Testis (tissue), 5 donors: Measurements from ENCODE around the gene SOX18. TPM values are rescaled to one million over a fixed set of nuclear protein-coding genes. Genes with fewer than 3 reads are reported as not detected.

ENCODE experiments used
- DNase-seq: peaks from one replicate; pipeline ENCODE4 v3.0.0-alpha.2; 2019
- H3K27ac ChIP-seq, 2 donors: fragments of 200-600 bp; sonication (generic); one replicate each; pipeline ENCODE4 v1.5.1; 2019
- H3K27me3 ChIP-seq: fragments of 200-600 bp; sonication (generic); one replicate; pipeline ENCODE4 v1.5.1; 2019
- H3K36me3 ChIP-seq: fragments of 200-600 bp; sonication (generic); one replicate; pipeline ENCODE4 v1.5.1; 2017; ENCODE audit warnings: low read depth; ENCODE audit errors: missing control alignments
- H3K4me1 ChIP-seq: fragments of 200-600 bp; sonication (generic); one replicate; pipeline ENCODE4 v1.5.1; 2019
- H3K4me3 ChIP-seq, 2 donors: fragments of 200-600 bp; sonication (generic); one replicate each; pipeline ENCODE4 v1.5.1; 2017 to 2019
- H3K9me3 ChIP-seq: fragments of 200-600 bp; sonication (generic); one replicate; pipeline ENCODE4 v1.5.1; 2017
- POLR2A ChIP-seq: fragments of 450-650 bp; IDR thresholded peaks from one replicate; pipeline ENCODE4 v1.6.1; 2017; ENCODE audit warnings: antibody characterized with exemption, mild to moderate bottlenecking, moderate library complexity
- WGBS, 2 donors: methylation state at CpG; one replicate each; pipeline ENCODE4 v1.1.5; 2018; 5-methylcytosine and 5-hydroxymethylcytosine counted together
- intact Hi-C: fragments of 100-400 bp; cut with DNase I; formaldehyde crosslinking; loops from one replicate; pipeline ENCODE4 v1.15.1; 2023; ENCODE audit warnings: low total_unique reads
- long read RNA-seq, 2 donors: transcript quantifications; one replicate each; lab custom pipeline, GENCODE V29; 2026
- polyA plus RNA-seq: library from polyadenylated mRNA; stranded (reverse); fragments of 350-450 nt; fragmentation: Illumina TruSeq; extraction: RNeasy Lipid Tissue Mini Kit (QIAGEN cat#74804); gene quantifications from one replicate; pipeline ENCODE4 v1.2.3, GENCODE V29; 2014; ENCODE audit warnings: low read depth, low replicate concordance; ENCODE audit not compliant: insufficient read depth
- total RNA-seq, 2 donors: library from RNA; depleted of rRNA; stranded (reverse); fragments of >200 nt; gene quantifications; one replicate each; pipeline ENCODE4 v1.2.3, GENCODE V29; 2016
- TF ChIP-seq, protein P1 (sequence below), 3 experiments: fragments of 450-650 bp in 2 of 3; fragments of 200-600 bp in 1 of 3; sonication (generic) in 1 of 3; IDR thresholded peaks; one replicate each; pipeline ENCODE4 v1.5.1; 2016 to 2019; ENCODE audit warnings: antibody characterized with exemption in 3 of 3, mild to moderate bottlenecking in 2 of 3, moderate library complexity in 1 of 3

SOX18 gene
- total RNA-seq (10 to 100 TPM in 1 of 2 donors, 1 to 10 TPM in 1; 6.1 to 17.1 TPM), polyA plus RNA-seq (7.9 TPM)
- long read RNA-seq, donor 1, transcript SOX18-201 (2 exons, 1,864 nt): major isoform, 5 of 5 reads
- long read RNA-seq, donor 1, partial matches to known transcripts: 0 of 5 reads
- long read RNA-seq, donor 1, other reads (novel, unspliced or antisense): 0 of 5 reads
- long read RNA-seq, donor 2, partial matches to known transcripts: 0 of 3 reads
- long read RNA-seq, donor 2, other reads (novel, unspliced or antisense): 0 of 3 reads

DNA sequence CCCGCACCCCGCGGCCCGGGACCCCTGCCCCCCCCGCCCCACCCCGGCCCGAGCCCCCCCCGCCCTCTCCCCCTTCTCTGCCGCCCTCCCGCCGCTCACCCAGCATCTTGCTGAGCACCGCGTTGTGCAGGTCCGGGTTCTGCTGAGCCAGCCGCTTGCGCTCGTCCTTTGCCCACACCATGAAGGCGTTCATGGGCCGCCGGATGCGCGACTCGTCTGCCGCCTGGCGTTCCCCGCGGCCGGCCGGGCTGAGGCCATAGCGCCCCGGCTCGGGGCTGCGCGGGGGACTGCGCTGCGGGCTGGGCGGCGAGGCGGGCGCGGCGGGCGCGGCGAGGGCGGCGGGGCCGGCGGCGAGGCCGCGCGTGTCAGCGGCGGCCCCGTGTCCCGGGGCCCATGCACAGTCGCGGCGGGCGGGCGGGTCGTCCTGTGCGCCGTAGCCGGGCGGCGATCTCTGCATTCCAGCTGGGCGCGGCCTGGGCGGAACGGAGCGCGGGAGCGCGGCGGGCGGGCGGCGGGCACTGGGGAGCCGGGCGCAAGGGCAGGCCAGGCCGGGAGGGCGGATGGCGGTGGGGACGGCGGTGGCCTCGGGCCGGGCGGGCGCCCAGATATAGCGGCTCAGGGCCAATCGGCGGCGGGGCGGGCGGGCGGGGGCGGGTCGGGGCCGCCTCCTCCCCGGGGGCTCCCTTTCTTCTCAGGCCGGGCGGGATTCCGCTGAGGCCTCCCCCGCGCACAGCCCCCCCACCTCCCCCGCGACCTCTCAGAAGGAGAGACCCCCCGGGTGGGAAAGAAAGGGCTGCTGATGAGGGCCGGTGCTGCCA is at the start of gene SOX18:
TSS of gene SOX18 (minus strand) at position 580 of the 818 bp plus-strand sequence. CDS start at position 457, 123 bp downstream.
- no peaks in the 10 kb centered on the region for H3K27me3 ChIP-seq

DNA sequence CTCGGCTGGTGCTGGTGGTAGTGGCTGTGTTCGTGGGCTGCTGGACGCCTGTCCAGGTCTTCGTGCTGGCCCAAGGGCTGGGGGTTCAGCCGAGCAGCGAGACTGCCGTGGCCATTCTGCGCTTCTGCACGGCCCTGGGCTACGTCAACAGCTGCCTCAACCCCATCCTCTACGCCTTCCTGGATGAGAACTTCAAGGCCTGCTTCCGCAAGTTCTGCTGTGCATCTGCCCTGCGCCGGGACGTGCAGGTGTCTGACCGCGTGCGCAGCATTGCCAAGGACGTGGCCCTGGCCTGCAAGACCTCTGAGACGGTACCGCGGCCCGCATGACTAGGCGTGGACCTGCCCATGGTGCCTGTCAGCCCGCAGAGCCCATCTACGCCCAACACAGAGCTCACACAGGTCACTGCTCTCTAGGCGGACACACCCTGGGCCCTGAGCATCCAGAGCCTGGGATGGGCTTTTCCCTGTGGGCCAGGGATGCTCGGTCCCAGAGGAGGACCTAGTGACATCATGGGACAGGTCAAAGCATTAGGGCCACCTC is 49.1 kb upstream of the SOX18 start:
- intact Hi-C loops: no loop called here
- 92 to 95% methylated on average over 18 to 28 of the region's 28 CpGs for WGBS, 2 donors
- H3K4me3 ChIP-seq: no peak overlapping the region
- H3K36me3 ChIP-seq: no peaks in the 10 kb centered on the region
- DNase-seq: no peak
- H3K27ac ChIP-seq: no peak overlapping the region
- no peaks in the 10 kb centered on the region for H3K9me3 ChIP-seq
- H3K4me1 ChIP-seq: peaks cover 5% of the 10 kb centered on the region
- H3K27me3 ChIP-seq: no peaks in the 10 kb centered on the region
- TF ChIP-seq, protein P1, sequence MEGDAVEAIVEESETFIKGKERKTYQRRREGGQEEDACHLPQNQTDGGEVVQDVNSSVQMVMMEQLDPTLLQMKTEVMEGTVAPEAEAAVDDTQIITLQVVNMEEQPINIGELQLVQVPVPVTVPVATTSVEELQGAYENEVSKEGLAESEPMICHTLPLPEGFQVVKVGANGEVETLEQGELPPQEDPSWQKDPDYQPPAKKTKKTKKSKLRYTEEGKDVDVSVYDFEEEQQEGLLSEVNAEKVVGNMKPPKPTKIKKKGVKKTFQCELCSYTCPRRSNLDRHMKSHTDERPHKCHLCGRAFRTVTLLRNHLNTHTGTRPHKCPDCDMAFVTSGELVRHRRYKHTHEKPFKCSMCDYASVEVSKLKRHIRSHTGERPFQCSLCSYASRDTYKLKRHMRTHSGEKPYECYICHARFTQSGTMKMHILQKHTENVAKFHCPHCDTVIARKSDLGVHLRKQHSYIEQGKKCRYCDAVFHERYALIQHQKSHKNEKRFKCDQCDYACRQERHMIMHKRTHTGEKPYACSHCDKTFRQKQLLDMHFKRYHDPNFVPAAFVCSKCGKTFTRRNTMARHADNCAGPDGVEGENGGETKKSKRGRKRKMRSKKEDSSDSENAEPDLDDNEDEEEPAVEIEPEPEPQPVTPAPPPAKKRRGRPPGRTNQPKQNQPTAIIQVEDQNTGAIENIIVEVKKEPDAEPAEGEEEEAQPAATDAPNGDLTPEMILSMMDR (IDR thresholded peaks at IDR 0.05): no peak
- TF ChIP-seq POLR2A: no peak

More for the DNA sequence above, at the start of gene SOX18:
- Histone ChIP-seq H3K27ac (peak within 1 kb of the TSS in 1 of 2 donors; percentile 30), H3K4me3 (peak within 1 kb of the TSS; percentile 36 to 40), H3K36me3 (no peaks in the 10 kb centered on the region), H3K9me3 (no peaks in the 10 kb centered on the region), H3K4me1 (peaks cover 8% of the 10 kb centered on the region)
- 0% methylated on average over 62 of the region's 111 CpGs; no CpG with 5 or more reads in 1 of the 2 donors for WGBS, 2 donors
- DNase-seq: no peak
- TF ChIP-seq, protein P1 (IDR thresholded peaks at IDR 0.05): no peak
- no peak for TF ChIP-seq POLR2A
- intact Hi-C loops: no loop called here

DNA sequence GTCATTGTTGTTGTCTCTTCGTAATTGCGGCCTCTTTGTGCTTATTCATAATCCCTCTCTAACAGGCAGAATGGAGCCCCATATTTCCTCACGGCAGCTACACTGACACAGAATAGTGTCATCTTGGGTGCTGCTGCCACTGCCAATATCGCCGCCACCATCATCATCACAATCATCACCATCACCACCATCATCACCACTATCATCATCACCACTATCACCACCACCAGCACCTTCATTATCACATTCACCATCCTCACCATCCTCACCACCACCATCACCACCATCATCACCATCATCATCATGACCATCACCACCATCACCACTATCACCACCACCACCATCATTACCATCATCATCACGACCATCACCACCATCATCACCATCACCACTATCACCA is 47.1 kb upstream of the SOX18 start:
- H3K9me3 ChIP-seq: no peaks in the 10 kb centered on the region
- DNase-seq: no peak
- no peaks in the 10 kb centered on the region for H3K4me1 ChIP-seq
- H3K27me3 ChIP-seq: no peaks in the 10 kb centered on the region
- intact Hi-C loops: no loop called here
- H3K4me3 ChIP-seq: no peak overlapping the region
- no peak overlapping the region for H3K27ac ChIP-seq
- no peak for TF ChIP-seq POLR2A
- TF ChIP-seq, protein P1 (IDR thresholded peaks at IDR 0.05): no peak
- 85 to 91% methylated on average over 6 of the region's 6 CpGs for WGBS, 2 donors
- no peaks in the 10 kb centered on the region for H3K36me3 ChIP-seq

DNA sequence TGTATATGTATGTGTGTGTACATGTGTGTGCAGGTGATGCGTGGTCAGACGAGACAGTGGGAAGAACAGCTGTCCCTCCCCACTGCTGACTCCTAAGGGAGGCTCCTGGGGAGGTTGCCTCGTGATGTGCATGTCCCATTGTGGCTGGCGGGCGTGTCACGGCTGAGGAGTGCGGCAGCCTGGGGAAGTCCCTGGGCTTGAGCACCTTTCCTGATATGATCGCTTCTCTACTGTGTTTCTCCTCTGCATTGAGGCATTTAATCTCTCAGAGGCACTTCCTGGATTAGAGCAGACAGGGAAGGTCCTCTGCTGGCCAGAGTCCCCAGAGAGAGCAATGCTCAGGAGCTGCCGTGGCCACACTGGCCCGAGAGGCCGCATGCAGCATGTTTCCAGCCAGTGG is 46.5 kb upstream of the SOX18 start:
- no peak for DNase-seq
- 93 to 94% methylated on average over 11 of the region's 11 CpGs for WGBS, 2 donors
- intact Hi-C loops: no loop called here
- Histone ChIP-seq H3K4me3 (no peak overlapping the region), H3K27me3 (no peaks in the 10 kb centered on the region), H3K9me3 (no peaks in the 10 kb centered on the region), H3K36me3 (no peaks in the 10 kb centered on the region), H3K27ac (no peak overlapping the region), H3K4me1 (no peaks in the 10 kb centered on the region)
- TF ChIP-seq, protein P1 (IDR thresholded peaks at IDR 0.05): no peak
- no peak for TF ChIP-seq POLR2A
